Activated T-cell treated with anti-CD3 and anti-CD28 coated beads for 1 hour (primary cell): ENCODE results near the gene ANKHD1.
"Not testable (repeated sequence)": the region's sequence is repeated elsewhere in the genome, so short reads cannot be mapped to it uniquely, and the experiment has no call there.

Experiments
- DNase-seq: peaks from one replicate; pipeline ENCODE4 v3.0.0-alpha.2; 2020; ENCODE audit warnings: low read depth

Gene ANKHD1

GRCh38 chr5:140381351-140381750 is 20.3 kb upstream of the ANKHD1 start:
- DNase-seq, result no peak

- no peak for DNase-seq
Measured at GRCh38 chr5:140381972-140382371, 19.7 kb upstream of the ANKHD1 start.

- no peak for DNase-seq
Measured at GRCh38 chr5:140382866-140383265, 18.8 kb upstream of the ANKHD1 start.

GRCh38 chr5:140383300-140383699 is 18.3 kb upstream of the ANKHD1 start:
- DNase-seq, result no peak

DNA sequence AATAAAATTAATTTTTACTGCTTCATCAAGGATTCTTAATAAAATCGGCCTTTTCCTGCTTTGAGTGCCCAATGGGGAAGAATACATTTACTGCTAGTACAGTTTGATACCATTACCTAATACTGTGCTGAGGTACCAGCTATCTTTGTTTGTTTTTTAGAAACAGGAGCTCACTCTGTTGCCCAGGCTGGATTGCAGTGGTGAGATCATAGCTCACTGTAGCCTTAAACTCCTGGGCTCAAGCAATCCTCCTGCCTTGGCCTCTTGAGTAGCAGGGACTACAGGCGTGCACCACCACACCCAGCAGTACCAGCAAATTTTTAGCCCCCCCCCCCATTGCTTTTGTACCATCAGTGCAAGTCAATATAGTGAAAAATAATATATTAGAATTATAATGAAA is 13.6 kb upstream of the ANKHD1 start:
- DNase-seq, result no peak

- DNase-seq, result no peak
Measured at GRCh38 chr5:140391312-140391711, 10.3 kb upstream of the ANKHD1 start.

GRCh38 chr5:140391732-140392131 is 9.9 kb upstream of the ANKHD1 start:
- no peak for DNase-seq

- DNase-seq, result no peak
Measured at GRCh38 chr5:140393738-140394137, 7.9 kb upstream of the ANKHD1 start.

- DNase-seq, result no peak
Measured at GRCh38 chr5:140398379-140398811, 3.2 kb upstream of the ANKHD1 start.

- no peak for DNase-seq
Measured at GRCh38 chr5:140399979-140400729, 1.5 kb upstream of the ANKHD1 start.

GRCh38 chr5:140400730-140401361 is 787 bp upstream of the ANKHD1 start:
- peak; percentile 74 for DNase-seq

GRCh38 chr5:140402258-140403074 is 833 bp downstream of the ANKHD1 start:
- DNase-seq, result peak; percentile 29

GRCh38 chr5:140403613-140404012 is 2.0 kb downstream of the ANKHD1 start:
- DNase-seq, result no peak

GRCh38 chr5:140408750-140409241 is 7.2 kb downstream of the ANKHD1 start:
- no peak for DNase-seq

DNA sequence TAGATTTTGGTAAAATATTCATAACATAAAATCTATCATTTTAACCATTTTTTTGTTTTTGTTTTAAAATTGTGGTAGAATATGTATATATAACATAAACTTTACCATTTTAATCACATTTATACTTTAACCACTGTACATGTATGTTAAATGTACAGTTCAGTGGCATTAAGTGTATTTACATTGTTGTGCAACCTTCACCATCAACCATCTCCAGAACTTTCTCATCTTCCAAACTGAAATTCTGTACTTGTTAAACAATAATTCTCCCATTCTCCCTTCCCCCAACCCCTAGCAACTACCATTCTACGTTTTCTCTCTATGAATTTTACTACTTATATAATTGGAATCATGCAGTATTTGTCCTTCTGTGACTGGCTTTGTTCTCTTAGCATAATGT is 11.6 kb downstream of the ANKHD1 start:
- no peak for DNase-seq

- no peak for DNase-seq
Measured at GRCh38 chr5:140417235-140417634, 15.6 kb downstream of the ANKHD1 start.

- DNase-seq, result no peak
Measured at GRCh38 chr5:140418862-140419520, 17.4 kb downstream of the ANKHD1 start.

GRCh38 chr5:140420226-140420570 is 18.6 kb downstream of the ANKHD1 start:
- no peak for DNase-seq

GRCh38 chr5:140420665-140421361 is 19.2 kb downstream of the ANKHD1 start:
- no peak for DNase-seq

DNA sequence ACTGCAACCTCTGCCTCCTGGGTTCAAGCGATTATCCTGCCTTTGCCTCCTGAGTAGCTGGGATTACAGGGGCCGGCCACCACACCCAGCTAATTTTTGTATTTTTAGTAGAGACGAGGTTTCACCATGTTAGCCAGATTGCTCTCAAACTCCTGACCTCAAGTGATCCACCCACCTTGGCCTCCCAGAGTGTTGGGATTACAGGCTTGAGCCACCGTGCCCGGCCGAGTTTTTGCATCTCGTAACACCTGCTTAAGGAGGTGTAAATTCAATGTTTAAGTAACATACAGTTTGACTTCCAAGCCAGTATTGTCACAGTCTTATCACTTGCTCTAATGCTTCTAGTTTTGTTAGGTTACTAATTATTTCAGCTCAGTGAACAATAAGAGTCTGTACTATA is 19.7 kb downstream of the ANKHD1 start:
- DNase-seq, result not testable (repeated sequence)

GRCh38 chr5:140423609-140424008 is 22.0 kb downstream of the ANKHD1 start:
- no peak for DNase-seq

GRCh38 chr5:140424135-140424534 is 22.5 kb downstream of the ANKHD1 start:
- no peak for DNase-seq
